Spinal cord (tissue), 10 donors: ENCODE results near the gene PBX3. TPM values are rescaled to one million over a fixed set of nuclear protein-coding genes. Genes with fewer than 3 reads are reported as not detected.

Source experiments
- DNase-seq, 6 donors: peaks; one replicate each; pipeline versions ENCODE4 v3.0.0 to v3.0.0-alpha.2; 2013 to 2015; ENCODE audit warnings: low spot score in 6 of 6, low read depth in 4 of 6
- H3K27ac ChIP-seq: one replicate; pipeline ENCODE4 v1.5.1; 2013; ENCODE audit warnings: low read depth, low read length, control low read depth
- H3K27me3 ChIP-seq: one replicate; pipeline ENCODE4 v1.6.1; 2013; ENCODE audit warnings: low read length; ENCODE audit not compliant: control insufficient read depth, insufficient read depth
- H3K36me3 ChIP-seq: one replicate; pipeline ENCODE4 v1.6.1; 2013; ENCODE audit warnings: low read length; ENCODE audit not compliant: control insufficient read depth, insufficient read depth
- H3K4me1 ChIP-seq: one replicate; pipeline ENCODE4 v1.6.1; 2013; ENCODE audit warnings: low read length; ENCODE audit not compliant: control insufficient read depth, insufficient read depth
- H3K4me3 ChIP-seq: one replicate; pipeline ENCODE4 v1.5.1; 2013; ENCODE audit warnings: low read depth, low read length, control low read depth
- H3K9me3 ChIP-seq: one replicate; pipeline ENCODE4 v1.6.1; 2013; ENCODE audit warnings: low read length; ENCODE audit not compliant: control insufficient read depth, insufficient read depth
- WGBS: methylation state at CpG from one replicate; pipeline ENCODE4 v1.1.5; 2013; ENCODE audit warnings: missing lambda C conversion rate; ENCODE audit not compliant: insufficient coverage; 5-methylcytosine and 5-hydroxymethylcytosine counted together
- polyA plus RNA-seq, 2 donors: library from polyadenylated mRNA; unstranded; fragments of 120-200 nt; gene quantifications; one replicate each; pipeline ENCODE4 v1.2.1, GENCODE V29; 2013; ENCODE audit not compliant: insufficient read length in 2 of 2
- total RNA-seq, 2 donors: library from RNA; depleted of rRNA in 1 of 2; stranded (reverse); fragments of 120-200 nt in 1 of 2; fragments of >200 nt in 1 of 2; gene quantifications; one replicate each; pipeline versions ENCODE4 v1.2.3 to v1.2.4, GENCODE V29; 2013 to 2014
- donor health status: healthy.

The PBX3 gene
- total and polyA plus RNA-seq, 4 donors, result 44.6 to 132 (median 86.4) TPM

GRCh38 chr9:125912667-125913066 lies 165.5 kb downstream of the PBX3 start:
- no peaks in the 10 kb centered on the region for H3K9me3 ChIP-seq
- no peak overlapping the region for H3K27ac ChIP-seq
- no peak overlapping the region for H3K4me3 ChIP-seq
- DNase-seq, result no peak
- H3K4me1 ChIP-seq, result no peaks in the 10 kb centered on the region
- no peaks in the 10 kb centered on the region for H3K27me3 ChIP-seq
- peaks cover 3% of the 10 kb centered on the region for H3K36me3 ChIP-seq

- Histone ChIP-seq H3K27ac (no peak overlapping the region), H3K9me3 (no peaks in the 10 kb centered on the region), H3K36me3 (peaks cover 3% of the 10 kb centered on the region), H3K4me3 (no peak overlapping the region), H3K27me3 (no peaks in the 10 kb centered on the region), H3K4me1 (no peaks in the 10 kb centered on the region)
- peak in 1 of 6 donors; percentile 24 for DNase-seq
- WGBS, result no CpG with 5 or more reads among the region's 2 CpGs
These were observed 166.4 kb downstream of the PBX3 start for GRCh38 chr9:125913551-125913950.

GRCh38 chr9:125914411-125914810 lies 167.2 kb downstream of the PBX3 start:
- Histone ChIP-seq H3K4me1 (no peaks in the 10 kb centered on the region), H3K27ac (no peak overlapping the region), H3K4me3 (no peak overlapping the region), H3K36me3 (peaks cover 3% of the 10 kb centered on the region), H3K9me3 (no peaks in the 10 kb centered on the region), H3K27me3 (no peaks in the 10 kb centered on the region)
- peak in 1 of 6 donors; percentile 73 for DNase-seq
- 83% methylated on average over 1 of the region's 1 CpG for WGBS

- no peaks in the 10 kb centered on the region for H3K4me1 ChIP-seq
These were observed 168.4 kb downstream of the PBX3 start for GRCh38 chr9:125915606-125916005.

GRCh38 chr9:125919565-125919964 lies 172.4 kb downstream of the PBX3 start:
- DNase-seq, result peak in 1 of 6 donors; percentile 37
- H3K4me3 ChIP-seq, result no peak overlapping the region
- H3K36me3 ChIP-seq, result peaks cover 3% of the 10 kb centered on the region
- H3K4me1 ChIP-seq, result no peaks in the 10 kb centered on the region
- no peaks in the 10 kb centered on the region for H3K27me3 ChIP-seq
- no peak overlapping the region for H3K27ac ChIP-seq
- no peaks in the 10 kb centered on the region for H3K9me3 ChIP-seq

More at GRCh38 chr9:125915606-125916005, 168.4 kb downstream of the PBX3 start:
- H3K36me3 ChIP-seq, result peaks cover 3% of the 10 kb centered on the region
- H3K27ac ChIP-seq, result no peak overlapping the region
- no peaks in the 10 kb centered on the region for H3K9me3 ChIP-seq
- no peak for DNase-seq
- no peak overlapping the region for H3K4me3 ChIP-seq
- H3K27me3 ChIP-seq, result no peaks in the 10 kb centered on the region
- WGBS, result 84% methylated on average over 6 of the region's 8 CpGs

GRCh38 chr9:125920402-125920801 lies 173.2 kb downstream of the PBX3 start:
- no peaks in the 10 kb centered on the region for H3K27me3 ChIP-seq
- no peak for DNase-seq
- no peak overlapping the region for H3K27ac ChIP-seq
- H3K36me3 ChIP-seq, result peaks cover 3% of the 10 kb centered on the region
- 71% methylated on average over 1 of the region's 2 CpGs for WGBS
- H3K4me1 ChIP-seq, result no peaks in the 10 kb centered on the region
- no peak overlapping the region for H3K4me3 ChIP-seq
- no peaks in the 10 kb centered on the region for H3K9me3 ChIP-seq

- H3K4me3 ChIP-seq, result no peak overlapping the region
- H3K27ac ChIP-seq, result no peak overlapping the region
- H3K9me3 ChIP-seq, result no peaks in the 10 kb centered on the region
- peak in 2 of 6 donors; percentile 28 to 76 for DNase-seq
- no peaks in the 10 kb centered on the region for H3K36me3 ChIP-seq
- no peaks in the 10 kb centered on the region for H3K27me3 ChIP-seq
- no CpG with 5 or more reads among the region's 1 CpG for WGBS
- H3K4me1 ChIP-seq, result no peaks in the 10 kb centered on the region
These were observed 175.7 kb downstream of the PBX3 start for GRCh38 chr9:125922854-125923253.

- H3K9me3 ChIP-seq, result no peaks in the 10 kb centered on the region
- no CpG with 5 or more reads among the region's 4 CpGs for WGBS
These were observed 177.2 kb downstream of the PBX3 start for GRCh38 chr9:125924351-125924750.

GRCh38 chr9:125926936-125927335 lies 179.8 kb downstream of the PBX3 start:
- no CpG with 5 or more reads among the region's 1 CpG for WGBS
- Histone ChIP-seq H3K27me3 (no peaks in the 10 kb centered on the region), H3K4me3 (no peak overlapping the region), H3K27ac (no peak overlapping the region), H3K4me1 (no peaks in the 10 kb centered on the region), H3K9me3 (no peaks in the 10 kb centered on the region), H3K36me3 (peaks cover 4% of the 10 kb centered on the region)
- no peak for DNase-seq

More at GRCh38 chr9:125924351-125924750, 177.2 kb downstream of the PBX3 start:
- no peak overlapping the region for H3K4me3 ChIP-seq
- H3K27ac ChIP-seq, result no peak overlapping the region
- no peaks in the 10 kb centered on the region for H3K4me1 ChIP-seq
- no peaks in the 10 kb centered on the region for H3K27me3 ChIP-seq
- peaks cover 4% of the 10 kb centered on the region for H3K36me3 ChIP-seq
- no peak for DNase-seq

GRCh38 chr9:125929846-125930245 lies 182.7 kb downstream of the PBX3 start:
- peaks cover 4% of the 10 kb centered on the region for H3K36me3 ChIP-seq
- H3K27me3 ChIP-seq, result no peaks in the 10 kb centered on the region
- no peak overlapping the region for H3K27ac ChIP-seq
- no peak for DNase-seq
- 71% methylated on average over 1 of the region's 2 CpGs for WGBS
- H3K4me3 ChIP-seq, result no peak overlapping the region
- H3K4me1 ChIP-seq, result no peaks in the 10 kb centered on the region
- no peaks in the 10 kb centered on the region for H3K9me3 ChIP-seq
